ENCODE measurements around the gene TCEA2. TPM values are rescaled to one million over a fixed set of nuclear protein-coding genes. Genes with fewer than 3 reads are reported as not detected.

TCEA2 gene
- total RNA-seq, 1 experiment from 2014 or later = 38.5 TPM

- no TSS peak for BruUV-seq (replicated peaks)
- H3K27me3 ChIP-seq (ENCODE audit: control insufficient read depth, insufficient read depth, low read length) = no peaks in the 10 kb centered on the region
These were observed 41.9 kb downstream of the TCEA2 start for GRCh38 chr20:64104667-64105451.

GRCh38 chr20:64105846-64106434 lies 42.9 kb downstream of the TCEA2 start:
- Histone ChIP-seq H3K27me3 (ENCODE audit: control insufficient read depth, insufficient read depth, low read length) (no peaks in the 10 kb centered on the region), H3K36me3 (ENCODE audit: control insufficient read depth, insufficient read depth, low read length) (no peaks in the 10 kb centered on the region), H3K27ac (ENCODE audit: low read length) (no peak overlapping the region), H3K9me3 (ENCODE audit: control insufficient read depth, insufficient read depth, low read depth, low read length) (no peaks in the 10 kb centered on the region), H3K4me1 (ENCODE audit: control insufficient read depth, insufficient read depth, low read length) (no peaks in the 10 kb centered on the region), H3K4me3 (ENCODE audit: low read depth in 2 of 2, low read length in 2 of 2) (no peak overlapping the region)
- ChIA-PET POLR2A (no interaction called here), CTCF (interaction anchor here (0.6 kb wide), 1 partner anchor 22 kb away, joined by 3 read pairs; the partner anchor contains the start of gene LKAAEAR1)
- in situ Hi-C loops (cut with HindIII; ENCODE audit: low pct_unique_long_range_greater_than_20kb, low sequenced_read_pairs) (no loop called here), intact Hi-C loops (cut with micrococcal nuclease; ENCODE audit: unreplicated experiment) (no loop called here)
- ATAC-seq = no peak
- no peak for DNase-seq (ENCODE audit: low read depth, low spot score)
- no peak for TF ChIP-seq POLR2AphosphoS5 (IDR thresholded peaks at IDR 0.05; ENCODE audit: low read depth, low read length)
- no peak for TF ChIP-seq TCF7L2 (IDR thresholded peaks at IDR 0.05; ENCODE audit: low read depth, low read length)
- TF ChIP-seq, protein P1, sequence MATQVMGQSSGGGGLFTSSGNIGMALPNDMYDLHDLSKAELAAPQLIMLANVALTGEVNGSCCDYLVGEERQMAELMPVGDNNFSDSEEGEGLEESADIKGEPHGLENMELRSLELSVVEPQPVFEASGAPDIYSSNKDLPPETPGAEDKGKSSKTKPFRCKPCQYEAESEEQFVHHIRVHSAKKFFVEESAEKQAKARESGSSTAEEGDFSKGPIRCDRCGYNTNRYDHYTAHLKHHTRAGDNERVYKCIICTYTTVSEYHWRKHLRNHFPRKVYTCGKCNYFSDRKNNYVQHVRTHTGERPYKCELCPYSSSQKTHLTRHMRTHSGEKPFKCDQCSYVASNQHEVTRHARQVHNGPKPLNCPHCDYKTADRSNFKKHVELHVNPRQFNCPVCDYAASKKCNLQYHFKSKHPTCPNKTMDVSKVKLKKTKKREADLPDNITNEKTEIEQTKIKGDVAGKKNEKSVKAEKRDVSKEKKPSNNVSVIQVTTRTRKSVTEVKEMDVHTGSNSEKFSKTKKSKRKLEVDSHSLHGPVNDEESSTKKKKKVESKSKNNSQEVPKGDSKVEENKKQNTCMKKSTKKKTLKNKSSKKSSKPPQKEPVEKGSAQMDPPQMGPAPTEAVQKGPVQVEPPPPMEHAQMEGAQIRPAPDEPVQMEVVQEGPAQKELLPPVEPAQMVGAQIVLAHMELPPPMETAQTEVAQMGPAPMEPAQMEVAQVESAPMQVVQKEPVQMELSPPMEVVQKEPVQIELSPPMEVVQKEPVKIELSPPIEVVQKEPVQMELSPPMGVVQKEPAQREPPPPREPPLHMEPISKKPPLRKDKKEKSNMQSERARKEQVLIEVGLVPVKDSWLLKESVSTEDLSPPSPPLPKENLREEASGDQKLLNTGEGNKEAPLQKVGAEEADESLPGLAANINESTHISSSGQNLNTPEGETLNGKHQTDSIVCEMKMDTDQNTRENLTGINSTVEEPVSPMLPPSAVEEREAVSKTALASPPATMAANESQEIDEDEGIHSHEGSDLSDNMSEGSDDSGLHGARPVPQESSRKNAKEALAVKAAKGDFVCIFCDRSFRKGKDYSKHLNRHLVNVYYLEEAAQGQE (IDR thresholded peaks at IDR 0.05; ENCODE audit: insufficient read depth in 1 of 2, low read depth in 2 of 2, low read length in 1 of 2) = no peak
- TF ChIP-seq, protein P2, sequence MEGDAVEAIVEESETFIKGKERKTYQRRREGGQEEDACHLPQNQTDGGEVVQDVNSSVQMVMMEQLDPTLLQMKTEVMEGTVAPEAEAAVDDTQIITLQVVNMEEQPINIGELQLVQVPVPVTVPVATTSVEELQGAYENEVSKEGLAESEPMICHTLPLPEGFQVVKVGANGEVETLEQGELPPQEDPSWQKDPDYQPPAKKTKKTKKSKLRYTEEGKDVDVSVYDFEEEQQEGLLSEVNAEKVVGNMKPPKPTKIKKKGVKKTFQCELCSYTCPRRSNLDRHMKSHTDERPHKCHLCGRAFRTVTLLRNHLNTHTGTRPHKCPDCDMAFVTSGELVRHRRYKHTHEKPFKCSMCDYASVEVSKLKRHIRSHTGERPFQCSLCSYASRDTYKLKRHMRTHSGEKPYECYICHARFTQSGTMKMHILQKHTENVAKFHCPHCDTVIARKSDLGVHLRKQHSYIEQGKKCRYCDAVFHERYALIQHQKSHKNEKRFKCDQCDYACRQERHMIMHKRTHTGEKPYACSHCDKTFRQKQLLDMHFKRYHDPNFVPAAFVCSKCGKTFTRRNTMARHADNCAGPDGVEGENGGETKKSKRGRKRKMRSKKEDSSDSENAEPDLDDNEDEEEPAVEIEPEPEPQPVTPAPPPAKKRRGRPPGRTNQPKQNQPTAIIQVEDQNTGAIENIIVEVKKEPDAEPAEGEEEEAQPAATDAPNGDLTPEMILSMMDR (IDR thresholded peaks at IDR 0.05) = no peak
- no peak for TF ChIP-seq SIN3A (IDR thresholded peaks at IDR 0.05; ENCODE audit: borderline replicate concordance, insufficient read depth, low read depth, low read length)
- no TSS peak for BruUV-seq (replicated peaks)

More at GRCh38 chr20:64104667-64105451, 41.9 kb downstream of the TCEA2 start:
- no peak overlapping the region for H3K27ac ChIP-seq (ENCODE audit: low read length)
- H3K9me3 ChIP-seq (ENCODE audit: control insufficient read depth, insufficient read depth, low read depth, low read length) = no peaks in the 10 kb centered on the region
- no peak overlapping the region for H3K4me3 ChIP-seq (ENCODE audit: low read depth in 2 of 2, low read length in 2 of 2)
- no peaks in the 10 kb centered on the region for H3K4me1 ChIP-seq (ENCODE audit: control insufficient read depth, insufficient read depth, low read length)
- ChIA-PET CTCF (no interaction called here), POLR2A (no interaction called here)
- TF ChIP-seq, protein P1 (IDR thresholded peaks at IDR 0.05; ENCODE audit: insufficient read depth in 1 of 2, low read depth in 2 of 2, low read length in 1 of 2) = no peak
- TF ChIP-seq TCF7L2 (IDR thresholded peaks at IDR 0.05; ENCODE audit: low read depth, low read length) (no peak), POLR2AphosphoS5 (IDR thresholded peaks at IDR 0.05; ENCODE audit: low read depth, low read length) (no peak), SIN3A (IDR thresholded peaks at IDR 0.05; ENCODE audit: borderline replicate concordance, insufficient read depth, low read depth, low read length) (no peak)
- TF ChIP-seq, protein P2 (IDR thresholded peaks at IDR 0.05) = no peak
- in situ Hi-C loops (cut with HindIII; ENCODE audit: low pct_unique_long_range_greater_than_20kb, low sequenced_read_pairs) (no loop called here), intact Hi-C loops (cut with micrococcal nuclease; ENCODE audit: unreplicated experiment) (no loop called here)
- H3K36me3 ChIP-seq (ENCODE audit: control insufficient read depth, insufficient read depth, low read length) = no peaks in the 10 kb centered on the region
- no peak for ATAC-seq
- DNase-seq (ENCODE audit: low read depth, low spot score) = no peak

Measured in Panc1 (cell line).